OCI-LY3 (cell line): ENCODE data around the gene PPFIBP2.

Experiments
- H2AFZ ChIP-seq: fragments of 200-600, 300-600 bp; shearing (Covaris generic); 2 replicates; pipeline ENCODE4 v1.6.0; 2014; ENCODE audit warnings: antibody characterized with exemption, low read depth, low read length
- H3K27ac ChIP-seq: fragments of 200-600, 300-600 bp; sonication (generic); 2 replicates; pipeline ENCODE4 v1.5.1; 2014; ENCODE audit warnings: mild to moderate bottlenecking, low read length, moderate library complexity, mixed read lengths
- H3K27me3 ChIP-seq: fragments of 200-600, 300-600 bp; sonication (generic); 2 replicates; pipeline ENCODE4 v1.6.1; 2014; ENCODE audit warnings: low read depth, low read length, mixed read lengths
- H3K36me3 ChIP-seq: fragments of 200-600, 300-600 bp; sonication (generic); replicated peaks from 2 replicates; pipeline ENCODE3; 2014; ENCODE audit warnings: low read depth, low read length, mixed read lengths
- H3K4me1 ChIP-seq: fragments of 300-600, 200-600 bp; sonication (generic); 2 replicates; pipeline ENCODE4 v1.6.1; 2014; ENCODE audit warnings: low read length, mixed read lengths
- H3K4me2 ChIP-seq: fragments of 200-600, 300-600 bp; sonication (generic); 2 replicates; pipeline ENCODE4 v1.6.1; 2014; ENCODE audit warnings: low read length, mixed read lengths
- H3K4me3 ChIP-seq: fragments of 300-600, 200-600 bp; sonication (generic); 2 replicates; pipeline ENCODE4 v1.5.1; 2014; ENCODE audit warnings: antibody characterized with exemption, mild to moderate bottlenecking, low read length, moderate library complexity
- H3K79me2 ChIP-seq: fragments of 300-600, 200-600 bp; shearing (Covaris generic); 2 replicates; pipeline ENCODE4 v1.6.1; 2014; ENCODE audit warnings: mild to moderate bottlenecking, low read length, mixed read lengths
- H3K9ac ChIP-seq: fragments of 300-600, 200-600 bp; shearing (Covaris generic); 2 replicates; pipeline ENCODE4 v1.6.0; 2014; ENCODE audit warnings: mild to moderate bottlenecking, low read length, moderate library complexity
- H3K9me3 ChIP-seq: fragments of 200-600, 300-600 bp; shearing (Covaris generic); 2 replicates; pipeline ENCODE4 v1.6.1; 2014; ENCODE audit warnings: low read length, mixed read lengths; ENCODE audit not compliant: insufficient read depth
- H4K20me1 ChIP-seq: fragments of 200-600, 300-600 bp; sonication (generic); 2 replicates; pipeline ENCODE4 v1.6.1; 2016; ENCODE audit warnings: low read length, mixed read lengths; ENCODE audit not compliant: insufficient read depth
- CTCF ChIP-seq: fragments of 200-600, 300-600 bp; sonication (generic); IDR thresholded peaks from 2 replicates; pipeline ENCODE4 v1.5.1; 2014; ENCODE audit warnings: antibody characterized with exemption, low read length, low read depth
- EZH2phosphoT487 ChIP-seq: fragments of 200-600 bp; shearing (Covaris generic); IDR thresholded peaks from 2 replicates; pipeline ENCODE4 v1.6.1; 2018; ENCODE audit warnings: antibody characterized with exemption, mixed run types, low read depth

Gene PPFIBP2

DNA sequence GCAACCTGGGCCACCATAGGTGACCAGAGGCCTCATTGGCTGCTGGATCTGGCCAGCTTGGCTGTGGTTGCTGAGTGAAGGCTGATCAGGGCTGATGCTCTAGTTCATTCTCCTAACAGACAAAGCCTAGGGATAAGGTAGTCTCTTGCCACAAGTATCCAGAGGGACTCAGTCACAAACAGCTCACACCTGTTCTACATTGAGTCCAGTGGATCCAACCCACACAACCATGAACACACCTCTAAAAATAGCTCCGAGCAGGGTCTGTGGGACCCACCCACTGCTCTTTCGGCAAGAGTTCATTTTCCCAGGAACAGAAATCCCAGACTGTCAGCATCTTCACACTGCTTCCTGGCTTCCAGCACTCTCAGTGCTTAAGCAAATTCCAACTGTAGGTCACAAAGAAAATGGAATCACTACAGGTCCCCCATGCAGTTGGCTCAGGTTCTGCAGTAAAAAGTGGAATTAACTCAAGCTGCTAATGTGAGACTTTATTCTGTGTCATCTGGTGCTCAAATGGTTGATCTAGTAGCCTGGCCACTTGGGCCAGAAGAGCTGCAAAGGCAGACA is 67.3 kb downstream of the PPFIBP2 start:
- TF ChIP-seq EZH2phosphoT487 (no peak), CTCF (no peak)
- H3K9ac ChIP-seq, result no peak overlapping the region
- no peak overlapping the region for H2AFZ ChIP-seq
- peaks cover 14% of the 10 kb centered on the region for H3K79me2 ChIP-seq
- H3K4me3 ChIP-seq, result no peak overlapping the region
- H4K20me1 ChIP-seq, result peaks cover 54% of the 10 kb centered on the region
- peaks cover 16% of the 10 kb centered on the region for H3K4me1 ChIP-seq
- H3K9me3 ChIP-seq, result no peaks in the 10 kb centered on the region
- peaks cover 25% of the 10 kb centered on the region for H3K36me3 ChIP-seq
- H3K4me2 ChIP-seq, result no peak overlapping the region
- H3K27me3 ChIP-seq, result no peaks in the 10 kb centered on the region
- no peak overlapping the region for H3K27ac ChIP-seq

DNA sequence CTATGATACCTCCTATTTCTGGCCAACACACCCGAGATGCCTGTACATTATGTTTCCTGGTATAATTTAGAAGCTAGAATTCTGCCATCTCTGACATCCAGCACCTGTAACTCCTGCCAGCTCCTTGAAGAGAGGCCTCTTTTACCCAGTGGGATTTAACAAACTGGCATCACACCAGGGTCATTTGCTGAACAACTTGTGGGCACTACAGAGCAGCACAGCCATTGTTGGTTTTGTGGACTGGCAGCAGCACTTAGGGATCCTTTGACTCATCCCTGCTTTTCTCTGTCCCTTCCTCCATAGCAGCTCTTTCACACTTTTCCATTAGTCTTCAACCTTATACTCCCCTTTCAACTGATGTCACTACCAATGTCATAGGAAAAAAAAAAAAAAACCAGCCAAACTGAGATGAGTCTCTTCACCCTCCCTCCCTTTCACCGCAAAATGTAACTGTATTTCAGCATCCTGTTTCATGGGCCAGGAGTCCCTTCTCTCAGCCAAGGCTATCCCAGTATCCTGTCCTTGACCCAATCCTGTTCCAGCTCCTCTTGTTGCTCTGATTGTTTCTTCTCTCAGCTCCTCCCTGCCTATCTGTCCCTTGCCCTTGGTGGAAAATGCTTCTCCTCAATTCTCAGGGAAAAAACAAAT is 68.7 kb downstream of the PPFIBP2 start:
- no peak for TF ChIP-seq EZH2phosphoT487
- no peak for TF ChIP-seq CTCF
- Histone ChIP-seq H3K4me1 (peaks cover 16% of the 10 kb centered on the region), H3K4me3 (no peak overlapping the region), H3K9me3 (no peaks in the 10 kb centered on the region), H3K79me2 (peaks cover 14% of the 10 kb centered on the region), H3K27me3 (no peaks in the 10 kb centered on the region), H4K20me1 (peaks cover 64% of the 10 kb centered on the region), H3K9ac (no peak overlapping the region), H2AFZ (no peak overlapping the region), H3K36me3 (peaks cover 32% of the 10 kb centered on the region), H3K4me2 (no peak overlapping the region), H3K27ac (no peak overlapping the region)

DNA sequence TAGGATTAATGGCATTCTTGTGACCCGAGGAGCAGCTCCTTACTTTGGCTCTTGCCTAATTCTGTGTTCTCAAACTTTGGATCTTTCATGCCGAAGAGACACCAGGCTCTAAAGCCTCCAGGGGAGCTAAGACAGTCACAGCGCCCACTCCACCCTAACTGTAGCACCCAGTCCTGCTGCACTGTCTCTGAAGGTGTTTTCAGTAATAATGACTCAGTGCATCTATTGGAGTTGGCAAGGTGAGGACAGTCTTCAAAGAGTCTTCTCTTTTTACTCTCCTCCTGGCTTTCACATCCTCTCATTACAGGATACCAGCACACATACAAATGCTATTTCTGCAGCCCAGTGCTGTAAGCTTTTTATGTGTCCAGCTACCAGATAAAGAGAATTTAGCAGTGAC is 69.4 kb downstream of the PPFIBP2 start:
- Histone ChIP-seq H3K4me1 (peaks cover 17% of the 10 kb centered on the region), H3K36me3 (peaks cover 36% of the 10 kb centered on the region), H4K20me1 (peaks cover 61% of the 10 kb centered on the region), H3K27ac (no peak overlapping the region), H3K27me3 (no peaks in the 10 kb centered on the region), H3K9me3 (no peaks in the 10 kb centered on the region), H3K9ac (no peak overlapping the region), H3K4me2 (no peak overlapping the region), H3K79me2 (peaks cover 14% of the 10 kb centered on the region), H2AFZ (no peak overlapping the region), H3K4me3 (no peak overlapping the region)
- TF ChIP-seq CTCF, result no peak
- TF ChIP-seq EZH2phosphoT487, result no peak

GRCh38 chr11:7584910-7585309 is 71.1 kb downstream of the PPFIBP2 start:
- Histone ChIP-seq H3K9me3 (no peaks in the 10 kb centered on the region), H3K4me3 (no peak overlapping the region), H3K27ac (no peak overlapping the region), H3K9ac (no peak overlapping the region), H4K20me1 (peaks cover 45% of the 10 kb centered on the region), H3K4me1 (peaks cover 11% of the 10 kb centered on the region), H2AFZ (no peak overlapping the region), H3K36me3 (peaks cover 36% of the 10 kb centered on the region), H3K79me2 (peaks cover 13% of the 10 kb centered on the region), H3K4me2 (no peak overlapping the region), H3K27me3 (no peaks in the 10 kb centered on the region)
- TF ChIP-seq EZH2phosphoT487 (no peak), CTCF (no peak)
